K562 (cell line): Measurements from ENCODE around the gene PCSK5. TPM values are rescaled to one million over a fixed set of nuclear protein-coding genes. Genes with fewer than 3 reads are reported as not detected.

Source experiments
- ATAC-seq: fragments of 200-7000 bp; cut with Tn5 transposase; 3 replicates; pipeline ENCODE4 v1.9.1; 2020; ENCODE audit warnings: moderate library complexity
- BruUV-seq: library from RNA; stranded (reverse); fragments of 400-500 nt; replicated peaks from 2 replicates; lab custom pipeline; 2021; lab: Mats Ljungman, UMichigan
- CTCF ChIA-PET: fragments of 300-600 bp; formaldehyde crosslinking; extraction: SDS; loops from one replicate; lab custom pipeline; 2021; ENCODE audit warnings: low intra/inter-chr PET ratio; lab: Yijun Ruan, JAX
- POLR2A ChIA-PET: fragments of 300-600, 350-650 bp; sonication (Branson Sonifier 250); formaldehyde crosslinking; extraction: SDS; loops from one replicate; lab custom pipeline; 2021; ENCODE audit warnings: antibody characterized with exemption, inconsistent platforms; lab: Yijun Ruan, JAX
- DNase-seq, 4 experiments: peaks; one replicate each; pipeline versions ENCODE4 v3.0.0 to v3.0.0-alpha.2; 2011 to 2018; ENCODE audit warnings: low spot score in 3 of 4, mixed read lengths in 3 of 4; ENCODE audit errors: extremely low read depth in 1 of 4
- FAIRE-seq: peaks from 2 replicates; lab custom pipeline; 2011; peaks lifted over from hg19 to GRCh38; lab: Jason Lieb, UNC
- H2AFZ ChIP-seq: 2 replicates; pipeline ENCODE4 v1.6.0; 2011; ENCODE audit warnings: low read depth, low read length, control low read depth, inconsistent platforms
- H3K27ac ChIP-seq: fragments of 200-600 bp; 3 replicates; pipeline ENCODE4 v1.8.0; 2011; ENCODE audit warnings: low read depth, mild to moderate bottlenecking, control low read depth, inconsistent platforms, low read length, moderate library complexity, mixed read lengths; ENCODE audit errors: extremely low read depth
- H3K27me3 ChIP-seq, 2 experiments: fragments of 300-600 bp in 1 of 2; 2 replicates in 1 of 2; 3 replicates in 1 of 2; pipeline versions ENCODE4 v1.6.0 to v1.8.0; 2011; ENCODE audit warnings: inconsistent platforms in 2 of 2, low read length in 2 of 2, mild to moderate bottlenecking in 1 of 2, mixed read lengths in 1 of 2, moderate library complexity in 1 of 2; ENCODE audit not compliant: control insufficient read depth in 2 of 2, insufficient read depth in 2 of 2
- H3K36me3 ChIP-seq: fragments of 300-600 bp; 3 replicates; pipeline ENCODE4 v1.8.0; 2011; ENCODE audit warnings: mild to moderate bottlenecking, low read length, inconsistent platforms; ENCODE audit not compliant: control insufficient read depth, insufficient read depth
- H3K4me1 ChIP-seq, 2 experiments: fragments of 200-600 bp in 1 of 2; replicated peaks in 1 of 2; 2 replicates in 1 of 2; 3 replicates in 1 of 2; pipeline versions ENCODE4 v1.5.1 to v1.8.0; 2011; ENCODE audit warnings: inconsistent platforms in 2 of 2, low read length in 2 of 2, mild to moderate bottlenecking in 1 of 2, mixed read lengths in 1 of 2, moderate library complexity in 1 of 2; ENCODE audit not compliant: control insufficient read depth in 2 of 2, insufficient read depth in 2 of 2
- H3K4me2 ChIP-seq: 2 replicates; pipeline ENCODE4 v1.6.1; 2011; ENCODE audit warnings: low read length, control low read depth, inconsistent platforms, mixed read lengths; ENCODE audit not compliant: insufficient read depth
- H3K4me3 ChIP-seq: fragments of 200-600 bp; sonication (generic), shearing (Covaris generic); 2 replicates; pipeline ENCODE4 v1.5.1; 2016; ENCODE audit warnings: control low read depth, inconsistent platforms
- H3K79me2 ChIP-seq: fragments of 200-600 bp; 3 replicates; pipeline ENCODE4 v1.8.0; 2011; ENCODE audit warnings: low read length, inconsistent platforms; ENCODE audit not compliant: control insufficient read depth, insufficient read depth
- H3K9ac ChIP-seq, 2 experiments: 2 replicates each; pipeline versions ENCODE4 v1.6.0 to v1.6.1; 2011; ENCODE audit warnings: low read depth in 2 of 2, low read length in 2 of 2, control low read depth in 1 of 2, inconsistent platforms in 1 of 2, mild to moderate bottlenecking in 1 of 2, mixed read lengths in 1 of 2; ENCODE audit not compliant: insufficient read depth in 1 of 2
- H3K9me1 ChIP-seq: one replicate; pipeline ENCODE4 v1.6.0; 2011; ENCODE audit warnings: inconsistent platforms, mild to moderate bottlenecking, low read length, moderate library complexity; ENCODE audit not compliant: control insufficient read depth, insufficient read depth
- H3K9me3 ChIP-seq: replicated peaks from 2 replicates; pipeline ENCODE4 v1.5.1; 2011; ENCODE audit warnings: low read depth, low read length, inconsistent platforms; ENCODE audit not compliant: control insufficient read depth, insufficient read depth
- H4K20me1 ChIP-seq: replicated peaks from 2 replicates; pipeline ENCODE4 v1.6.1; 2011; ENCODE audit warnings: low read length, inconsistent platforms, mixed read lengths; ENCODE audit not compliant: control insufficient read depth, insufficient read depth
- ARID4B ChIP-seq: sonication (generic); formaldehyde crosslinking; IDR thresholded peaks from 2 replicates; pipeline ENCODE4 v1.8.0; 2022; ENCODE audit warnings: mild to moderate bottlenecking, missing genetic modification reagents
- ARNT ChIP-seq, 2 experiments: fragments of 450-650 bp; IDR thresholded peaks; 2 replicates each; pipeline ENCODE4 v1.6.1; 2016; ENCODE audit warnings: mild to moderate bottlenecking in 1 of 2
- BCOR ChIP-seq: fragments of 450-650 bp; IDR thresholded peaks from 2 replicates; pipeline ENCODE4 v1.6.1; 2016
- CHD4 ChIP-seq: fragments of 200-600 bp; sonication (generic); IDR thresholded peaks from 3 replicates; pipeline ENCODE4 v1.6.1; 2012; ENCODE audit warnings: low read depth, mild to moderate bottlenecking, mixed read lengths, low read length, inconsistent platforms; ENCODE audit not compliant: insufficient read depth, insufficient replicate concordance, poor library complexity, severe bottlenecking
- DPF2 ChIP-seq: fragments of 450-650 bp; IDR thresholded peaks from 2 replicates; pipeline ENCODE4 v1.6.1; 2016
- HLTF ChIP-seq: fragments of 450-650 bp; IDR thresholded peaks from 2 replicates; pipeline ENCODE4 v1.6.1; 2016
- LARP7 ChIP-seq: fragments of 450-650 bp; IDR thresholded peaks from 2 replicates; pipeline ENCODE4 v1.6.1; 2016
- RBM14 ChIP-seq: fragments of 200-400 bp; formaldehyde crosslinking; IDR thresholded peaks from 2 replicates; pipeline ENCODE4 v1.6.1; 2018; ENCODE audit warnings: low read depth, mild to moderate bottlenecking, low read length, moderate library complexity, borderline replicate concordance; ENCODE audit not compliant: insufficient read depth
- TGIF2 ChIP-seq: sonication (generic); formaldehyde crosslinking; IDR thresholded peaks from 2 replicates; pipeline ENCODE4 v1.8.1; 2022; ENCODE audit warnings: mild to moderate bottlenecking, missing genetic modification reagents, moderate library complexity
- TRIM28 ChIP-seq: fragments of 450-650 bp; IDR thresholded peaks from 2 replicates; pipeline ENCODE4 v1.6.1; 2017
- ZNF512 ChIP-seq: IDR thresholded peaks from 2 replicates; pipeline ENCODE4 v1.6.1; 2016; ENCODE audit warnings: missing genetic modification characterization, missing compliant biosample characterization
- ZNF780A ChIP-seq: fragments of 250-450 bp; sonication (Bioruptor Pico); IDR thresholded peaks from 2 replicates; pipeline ENCODE4 v1.5.0; 2021; ENCODE audit warnings: mild to moderate bottlenecking
- WGBS: fragments of 100-300 bp; shearing (Covaris generic); methylation state at CpG from one replicate; pipeline ENCODE4 v1.1.6; 2016; ENCODE audit warnings: low coverage, mixed read lengths; ENCODE audit not compliant: insufficient coverage; ENCODE audit errors: missing lambda C conversion rate; 5-methylcytosine and 5-hydroxymethylcytosine counted together
- in situ Hi-C: fragments of 300-500 bp; cut with MboI; formaldehyde crosslinking; loops from 4 replicates; pipeline ENCODE4 v1.15.0; 2018; ENCODE audit warnings: inconsistent platforms, mixed read lengths
- intact Hi-C: fragments of 100-400 bp; cut with micrococcal nuclease; formaldehyde crosslinking; loops from 2 replicates; pipeline ENCODE4 v1.14.2; 2022
- polyA plus RNA-seq, 8 experiments: library from polyadenylated mRNA; depleted of rRNA in 4 of 8; stranded (reverse) in 5 of 8; unstranded in 3 of 8; fragments of >200 nt; fragmentation: Nextera tagmentation in 2 of 8; fragmentation: Illumina TruSeq in 1 of 8; extraction: Ambion mirVana in 2 of 8; extraction: Trizol in 1 of 8; gene quantifications; 2 replicates each; pipeline versions ENCODE4 v1.2.1 to v1.2.3, GENCODE V29; 2011 to 2014; ENCODE audit warnings: inconsistent platforms in 1 of 8, missing spikeins in 1 of 8
- total RNA-seq, 7 experiments: library from RNA; depleted of rRNA in 6 of 7; stranded (reverse); fragments of >200 nt in 6 of 7; fragmentation: Illumina TruSeq in 2 of 7; extraction: Trizol in 2 of 7; gene quantifications; 2 replicates each; pipeline versions ENCODE4 v1.2.1 to v1.2.3, GENCODE V29; 2011 to 2021; ENCODE audit warnings: low replicate concordance in 1 of 7
- TF ChIP-seq, protein P1 (sequence below): fragments of 250-450 bp; sonication (Bioruptor Pico); IDR thresholded peaks from 2 replicates; pipeline ENCODE4 v1.4.0; 2020; ENCODE audit warnings: mild to moderate bottlenecking, moderate library complexity
- TF ChIP-seq, protein P2 (sequence below): sonication (generic); formaldehyde crosslinking; IDR thresholded peaks from 2 replicates; pipeline ENCODE4 v1.8.0; 2022; ENCODE audit warnings: missing genetic modification reagents, mild to moderate bottlenecking, borderline replicate concordance

The PCSK5 gene
- total and polyA plus RNA-seq, 9 of the 15 experiments (the other 6 are each of a cell fraction or from before 2014, with no cell fraction given) = not detected

DNA sequence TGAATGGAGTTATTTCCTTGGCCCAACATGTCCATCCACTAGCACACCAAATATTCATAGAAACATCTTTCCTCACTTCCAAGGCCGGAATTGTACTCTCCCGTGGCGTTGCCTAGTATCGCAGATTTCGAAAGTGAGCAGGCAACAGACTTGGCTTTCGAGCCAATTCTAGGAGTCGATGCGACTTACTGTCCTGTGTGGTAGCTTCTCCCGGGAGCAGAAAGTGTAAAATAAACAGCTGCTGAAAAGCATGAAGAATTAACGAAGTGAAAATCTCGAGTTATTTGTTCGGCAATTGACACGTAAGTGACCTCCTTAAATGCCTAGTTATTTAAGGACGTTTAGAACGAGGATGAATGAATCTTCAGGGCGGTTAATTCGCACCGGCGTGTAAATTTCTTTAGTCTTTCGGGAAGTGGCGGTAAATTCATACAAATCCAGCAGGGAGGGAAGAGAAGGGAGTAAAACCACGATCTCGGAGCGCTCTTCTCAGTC lies 449 bp upstream of the PCSK5 start (continued):
- TF ChIP-seq, protein P1, sequence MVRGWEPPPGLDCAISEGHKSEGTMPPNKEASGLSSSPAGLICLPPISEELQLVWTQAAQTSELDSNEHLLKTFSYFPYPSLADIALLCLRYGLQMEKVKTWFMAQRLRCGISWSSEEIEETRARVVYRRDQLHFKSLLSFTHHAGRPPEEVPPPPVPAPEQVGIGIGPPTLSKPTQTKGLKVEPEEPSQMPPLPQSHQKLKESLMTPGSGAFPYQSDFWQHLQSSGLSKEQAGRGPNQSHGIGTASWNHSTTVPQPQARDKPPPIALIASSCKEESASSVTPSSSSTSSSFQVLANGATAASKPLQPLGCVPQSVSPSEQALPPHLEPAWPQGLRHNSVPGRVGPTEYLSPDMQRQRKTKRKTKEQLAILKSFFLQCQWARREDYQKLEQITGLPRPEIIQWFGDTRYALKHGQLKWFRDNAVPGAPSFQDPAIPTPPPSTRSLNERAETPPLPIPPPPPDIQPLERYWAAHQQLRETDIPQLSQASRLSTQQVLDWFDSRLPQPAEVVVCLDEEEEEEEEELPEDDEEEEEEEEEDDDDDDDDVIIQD (CRISPR knock-in tag) = no peak
- TF ChIP-seq ARNT (IDR thresholded peaks at IDR 0.05) (no peak), TRIM28 (no peak), ZNF512 (no peak)
- TF ChIP-seq, protein P2, sequence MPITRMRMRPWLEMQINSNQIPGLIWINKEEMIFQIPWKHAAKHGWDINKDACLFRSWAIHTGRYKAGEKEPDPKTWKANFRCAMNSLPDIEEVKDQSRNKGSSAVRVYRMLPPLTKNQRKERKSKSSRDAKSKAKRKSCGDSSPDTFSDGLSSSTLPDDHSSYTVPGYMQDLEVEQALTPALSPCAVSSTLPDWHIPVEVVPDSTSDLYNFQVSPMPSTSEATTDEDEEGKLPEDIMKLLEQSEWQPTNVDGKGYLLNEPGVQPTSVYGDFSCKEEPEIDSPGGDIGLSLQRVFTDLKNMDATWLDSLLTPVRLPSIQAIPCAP = no peak
- TF ChIP-seq, all 486 proteins: peak for 0

DNA sequence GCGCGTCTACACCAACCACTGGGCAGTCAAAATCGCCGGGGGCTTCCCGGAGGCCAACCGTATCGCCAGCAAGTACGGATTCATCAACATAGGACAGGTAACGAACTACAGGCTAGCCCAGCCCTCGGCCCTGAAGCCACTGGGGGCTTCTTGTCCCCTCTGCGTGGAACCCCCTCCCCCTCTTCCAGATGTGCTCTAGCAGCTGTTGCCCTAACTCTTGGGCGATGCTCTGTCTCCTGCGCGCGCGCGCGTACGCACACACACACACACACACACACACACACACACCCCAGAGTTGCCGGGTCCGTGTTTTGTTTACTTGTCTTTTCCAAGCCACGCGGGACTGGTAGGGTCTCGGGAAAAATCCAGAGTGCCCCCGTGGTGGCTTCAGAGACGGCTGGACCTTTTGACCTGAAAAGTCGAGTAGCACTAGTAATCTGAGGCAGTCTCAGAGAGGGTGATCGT lies 836 bp downstream of the PCSK5 start:
- POLR2A ChIA-PET = interaction anchor here (0.6 to 0.7 kb wide), 2 partner anchors 18 to 1656 kb away, joined by 3 read pairs; no protein-coding TSS in a partner anchor
- no peak overlapping the region for H3K4me3 ChIP-seq
- whole genome bisulfite sequencing = 40% methylated on average over 24 of the region's 28 CpGs
- H3K9me3 ChIP-seq = no peaks in the 10 kb centered on the region
- H4K20me1 ChIP-seq = no peaks in the 10 kb centered on the region
- in situ Hi-C loops (no loop called here), intact Hi-C loops (no loop called here)
- DNase-seq = no peak
- CTCF ChIA-PET = no interaction called here
- H3K27me3 ChIP-seq = peaks cover 0 to 24% of the 10 kb centered on the region in 2 experiments; a peak in 2 of 5 replicates
- no peak overlapping the region for H2AFZ ChIP-seq
- BruUV-seq = no TSS peak
- H3K4me1 ChIP-seq = peaks cover 0 to 11% of the 10 kb centered on the region in 2 experiments; a peak in 2 of 5 replicates
- H3K9ac ChIP-seq = no peak overlapping the region
- no peaks in the 10 kb centered on the region for H3K36me3 ChIP-seq
- no peak overlapping the region for H3K4me2 ChIP-seq
- FAIRE-seq = no peak
- no peaks in the 10 kb centered on the region for H3K9me1 ChIP-seq
- H3K79me2 ChIP-seq = no peaks in the 10 kb centered on the region
- ATAC-seq = no peak
- H3K27ac ChIP-seq = no peak overlapping the region
- no peak for TF ChIP-seq BCOR
- no peak for TF ChIP-seq HLTF
- no peak for TF ChIP-seq RBM14
- no peak for TF ChIP-seq TGIF2 (CRISPR knock-in tag)
- no peak for TF ChIP-seq DPF2
- TF ChIP-seq CHD4 = no peak
- TF ChIP-seq LARP7 = no peak
- no peak for TF ChIP-seq ZNF780A (CRISPR knock-in tag)
- no peak for TF ChIP-seq ARID4B (CRISPR knock-in tag)
